Measurements from ENCODE around the gene ZDHHC18.

Gene ZDHHC18

GRCh38 chr1:26826261-26827105 is at the start of gene ZDHHC18:
Gene ZDHHC18, plus strand, starts transcription at chr1:26826688. Its CDS starts 117 bp downstream, at chr1:26826805.
- DNase-seq (ENCODE audit: low read depth in 3 of 3): peak; percentile 34 to 71 (median 49)

DNA sequence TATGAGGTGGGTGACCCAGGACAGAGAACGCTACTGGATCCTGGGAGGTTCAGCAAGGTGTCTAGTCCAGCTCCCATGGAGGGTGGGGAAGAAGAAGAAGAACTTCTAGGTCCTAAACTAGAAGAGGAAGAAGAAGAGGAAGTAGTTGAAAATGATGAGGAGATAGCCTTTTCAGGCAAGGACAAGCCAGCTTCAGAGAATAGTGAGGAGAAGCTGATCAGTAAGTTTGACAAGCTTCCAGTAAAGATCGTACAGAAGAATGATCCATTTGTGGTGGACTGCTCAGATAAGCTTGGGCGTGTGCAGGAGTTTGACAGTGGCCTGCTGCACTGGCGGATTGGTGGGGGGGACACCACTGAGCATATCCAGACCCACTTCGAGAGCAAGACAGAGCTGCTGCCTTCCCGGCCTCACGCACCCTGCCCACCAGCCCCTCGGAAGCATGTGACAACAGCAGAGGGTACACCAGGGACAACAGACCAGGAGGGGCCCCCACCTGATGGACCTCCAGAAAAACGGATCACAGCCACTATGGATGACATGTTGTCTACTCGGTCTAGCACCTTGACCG is 47.3 kb upstream of the ZDHHC18 start:
- no peak for DNase-seq (ENCODE audit: low read depth in 3 of 3)

DNA sequence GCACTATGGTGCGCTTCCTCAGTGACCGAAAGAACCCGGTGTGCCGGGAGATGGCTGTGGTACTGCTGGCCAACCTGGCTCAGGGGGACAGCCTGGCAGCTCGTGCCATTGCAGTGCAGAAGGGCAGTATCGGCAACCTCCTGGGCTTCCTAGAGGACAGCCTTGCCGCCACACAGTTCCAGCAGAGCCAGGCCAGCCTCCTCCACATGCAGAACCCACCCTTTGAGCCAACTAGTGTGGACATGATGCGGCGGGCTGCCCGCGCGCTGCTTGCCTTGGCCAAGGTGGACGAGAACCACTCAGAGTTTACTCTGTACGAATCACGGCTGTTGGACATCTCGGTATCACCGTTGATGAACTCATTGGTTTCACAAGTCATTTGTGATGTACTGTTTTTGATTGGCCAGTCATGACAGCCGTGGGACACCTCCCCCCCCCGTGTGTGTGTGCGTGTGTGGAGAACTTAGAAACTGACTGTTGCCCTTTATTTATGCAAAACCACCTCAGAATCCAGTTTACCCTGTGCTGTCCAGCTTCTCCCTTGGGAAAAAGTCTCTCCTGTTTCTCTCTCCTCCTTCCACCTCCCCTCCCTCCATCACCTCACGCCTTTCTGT is 46.0 kb upstream of the ZDHHC18 start:
- no peak for DNase-seq (ENCODE audit: low read depth in 3 of 3)

DNA sequence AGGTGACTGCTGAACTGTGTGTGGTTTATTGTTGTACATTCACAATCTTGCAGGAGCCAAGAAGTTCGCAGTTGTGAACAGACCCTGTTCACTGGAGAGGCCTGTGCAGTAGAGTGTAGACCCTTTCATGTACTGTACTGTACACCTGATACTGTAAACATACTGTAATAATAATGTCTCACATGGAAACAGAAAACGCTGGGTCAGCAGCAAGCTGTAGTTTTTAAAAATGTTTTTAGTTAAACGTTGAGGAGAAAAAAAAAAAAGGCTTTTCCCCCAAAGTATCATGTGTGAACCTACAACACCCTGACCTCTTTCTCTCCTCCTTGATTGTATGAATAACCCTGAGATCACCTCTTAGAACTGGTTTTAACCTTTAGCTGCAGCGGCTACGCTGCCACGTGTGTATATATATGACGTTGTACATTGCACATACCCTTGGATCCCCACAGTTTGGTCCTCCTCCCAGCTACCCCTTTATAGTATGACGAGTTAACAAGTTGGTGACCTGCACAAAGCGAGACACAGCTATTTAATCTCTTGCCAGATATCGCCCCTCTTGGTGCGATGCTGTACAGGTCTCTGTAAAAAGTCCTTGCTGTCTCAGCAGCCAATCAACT is 45.2 kb upstream of the ZDHHC18 start:
- no peak for DNase-seq (ENCODE audit: low read depth in 3 of 3)

GRCh38 chr1:26782521-26783212 is 43.8 kb upstream of the ZDHHC18 start:
- no peak for DNase-seq (ENCODE audit: low read depth in 3 of 3)

- no peak for DNase-seq (ENCODE audit: low read depth in 3 of 3)
Measured at GRCh38 chr1:26783646-26784022, 42.9 kb upstream of the ZDHHC18 start.

- no peak for DNase-seq (ENCODE audit: low read depth in 3 of 3)
Measured at GRCh38 chr1:26784023-26784871, 42.2 kb upstream of the ZDHHC18 start.

DNA sequence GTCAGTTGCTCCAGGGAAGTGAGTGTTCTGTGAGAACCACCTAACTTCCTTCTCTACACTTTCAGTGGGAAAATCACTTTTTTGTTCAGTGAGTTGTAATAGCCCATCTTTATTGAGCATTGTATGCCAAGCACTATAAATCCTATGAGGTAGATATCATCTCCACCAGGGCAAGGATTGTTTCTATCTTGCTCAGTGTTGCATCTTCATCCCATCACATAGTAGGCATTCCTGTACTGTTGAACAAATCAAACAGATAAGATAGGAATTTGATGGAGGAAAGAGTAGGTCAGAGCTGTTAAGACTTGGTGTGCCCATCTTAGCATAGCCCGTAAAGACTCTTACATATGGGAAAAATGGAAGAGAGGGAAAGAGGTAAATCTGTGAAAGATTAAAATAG is 41.6 kb upstream of the ZDHHC18 start:
- no peak for DNase-seq (ENCODE audit: low read depth in 3 of 3)

- DNase-seq (ENCODE audit: low read depth in 3 of 3): no peak
Measured at GRCh38 chr1:26785611-26786436, 40.7 kb upstream of the ZDHHC18 start.

DNA sequence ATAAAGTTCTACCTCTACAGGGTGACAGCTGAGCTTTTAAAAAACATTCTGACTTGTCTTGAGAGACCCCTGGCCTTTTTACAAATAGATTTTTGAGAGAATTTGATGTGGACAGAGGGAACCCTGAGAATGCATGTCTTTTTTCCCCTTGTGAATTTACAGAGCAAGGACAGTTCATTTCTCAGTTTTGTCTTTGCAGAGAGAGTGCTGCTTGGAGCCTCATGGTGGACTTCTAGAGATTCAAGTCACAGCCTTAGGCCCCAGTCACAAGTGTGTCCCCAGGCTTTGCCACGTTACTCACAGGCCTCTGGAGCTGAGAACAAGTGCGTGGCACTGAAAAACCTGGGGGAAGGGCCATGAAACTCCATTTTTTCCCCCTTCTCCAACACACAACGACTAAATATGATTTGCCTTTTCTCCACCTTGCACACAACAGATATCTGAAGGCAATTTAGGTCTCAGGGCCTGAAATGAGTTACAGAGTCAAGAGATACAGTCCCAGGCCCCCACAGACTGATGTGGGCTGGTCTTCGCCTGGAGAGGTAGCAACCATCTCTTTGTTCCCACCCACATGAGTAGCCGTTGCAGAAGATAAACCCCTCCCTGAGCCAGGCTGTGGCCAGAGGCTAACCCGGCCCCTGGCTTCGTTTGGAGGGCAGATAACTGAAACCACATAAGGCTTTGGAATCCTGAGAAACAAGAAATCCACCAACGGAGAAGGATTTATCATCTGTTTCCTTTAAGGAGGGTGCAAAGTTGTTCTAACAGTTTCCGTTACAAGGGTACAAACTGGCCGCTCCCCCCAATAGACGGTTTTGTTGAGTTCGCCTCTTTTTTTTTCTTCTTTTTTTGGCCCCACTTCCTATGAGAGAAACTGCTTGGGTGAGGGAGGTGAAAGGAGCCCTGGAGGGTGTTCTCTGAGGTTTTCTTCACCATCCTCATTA is 39.8 kb upstream of the ZDHHC18 start:
- no peak for DNase-seq (ENCODE audit: low read depth in 3 of 3)

DNA sequence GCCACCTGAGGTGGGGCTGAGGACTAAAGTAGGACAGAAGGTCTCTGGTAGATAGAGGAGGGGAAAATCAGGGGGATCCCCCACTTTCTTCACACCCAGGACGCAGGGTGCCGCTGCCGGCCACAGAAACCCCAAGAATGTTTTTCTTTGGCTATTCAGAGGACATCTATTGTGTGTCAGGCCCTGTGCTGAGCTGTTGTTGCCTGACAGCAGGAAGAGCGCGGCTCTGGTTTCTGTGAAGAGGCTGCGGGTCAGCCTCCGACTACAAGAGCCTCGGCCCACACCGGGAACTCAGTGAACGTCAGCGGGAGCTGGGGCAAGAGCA is 39.1 kb upstream of the ZDHHC18 start:
- DNase-seq (ENCODE audit: low read depth in 3 of 3): peak in 1 of 3 experiments; percentile 44

DNA sequence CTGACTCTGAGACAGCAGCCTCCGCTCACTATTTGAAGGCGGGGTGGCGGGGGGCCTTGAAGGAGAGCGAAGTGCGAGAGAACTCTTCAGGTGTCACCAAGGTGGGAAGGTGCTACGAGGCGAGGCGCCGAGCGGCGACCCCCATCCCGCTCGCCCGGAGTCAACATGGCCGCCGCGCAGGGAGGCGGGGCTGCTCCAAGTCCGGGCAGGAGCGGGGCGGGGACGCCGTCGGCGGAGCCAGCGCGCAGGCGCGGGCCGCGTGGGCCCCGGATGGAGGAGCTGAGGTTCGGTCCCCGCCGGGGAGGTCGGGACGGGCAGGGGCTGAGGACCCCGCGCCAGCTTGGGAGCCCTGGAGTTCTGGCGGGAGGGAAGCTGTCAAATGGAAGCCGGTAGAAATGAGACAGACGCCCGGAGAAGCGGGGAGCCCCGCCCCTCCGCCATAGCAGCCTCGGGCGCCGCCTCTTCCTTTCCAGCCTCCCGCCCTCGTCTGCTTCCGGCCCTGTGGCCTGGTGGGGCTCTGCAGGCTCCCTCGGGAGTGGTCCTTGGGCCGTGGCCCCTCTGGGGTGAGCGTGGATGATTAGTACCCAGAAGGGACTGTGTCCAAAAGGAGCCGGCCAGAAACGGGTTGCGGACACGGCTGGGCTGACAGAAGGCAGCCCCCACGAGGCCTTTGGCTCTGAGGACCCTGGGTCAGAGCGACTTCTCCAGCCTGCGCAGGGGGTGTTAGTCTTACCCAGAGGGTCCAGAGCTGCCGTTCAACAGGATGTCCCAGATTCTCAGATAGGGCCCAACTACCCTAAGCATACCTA is 38.6 kb upstream of the ZDHHC18 start, which contains the start of gene PIGV:
Gene PIGV, plus strand, starts transcription at position 245 of the 809 bp plus-strand sequence. CDS start 2,866 bp downstream, outside the sequence.
- DNase-seq (ENCODE audit: low read depth in 3 of 3): peak; percentile 78 to 89 (median 80)

DNA sequence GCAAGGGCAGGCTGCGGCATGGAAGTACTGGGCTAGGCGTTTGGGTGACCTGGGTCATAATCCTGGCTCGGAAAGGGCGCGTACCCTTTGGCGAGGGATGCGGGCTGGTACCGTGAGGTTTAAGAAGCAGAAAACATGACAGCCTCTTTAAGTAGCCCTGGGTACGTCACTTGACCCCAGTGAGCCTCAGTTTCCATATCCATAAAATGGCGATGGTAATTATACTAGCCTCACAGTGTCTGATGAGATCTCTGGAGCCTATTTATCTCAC is 38.0 kb upstream of the ZDHHC18 start:
- no peak for DNase-seq (ENCODE audit: low read depth in 3 of 3)

GRCh38 chr1:26788836-26789611 is 37.5 kb upstream of the ZDHHC18 start:
- peak; percentile 71 to 86 (median 74) for DNase-seq (ENCODE audit: low read depth in 3 of 3)

DNA sequence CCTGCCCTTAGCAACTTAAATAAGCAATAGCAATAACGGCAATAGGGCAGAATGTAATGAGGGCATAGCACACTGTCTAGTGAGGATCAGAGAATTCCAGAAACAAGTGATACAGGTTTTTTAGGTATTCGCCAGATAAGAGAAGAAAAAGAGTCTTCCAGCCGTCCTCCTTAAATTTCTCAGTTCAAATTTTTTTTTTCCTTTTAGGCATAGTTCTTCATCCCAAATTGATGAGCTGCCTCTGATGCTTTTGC is 36.9 kb upstream of the ZDHHC18 start:
- no peak for DNase-seq (ENCODE audit: low read depth in 3 of 3)

DNA sequence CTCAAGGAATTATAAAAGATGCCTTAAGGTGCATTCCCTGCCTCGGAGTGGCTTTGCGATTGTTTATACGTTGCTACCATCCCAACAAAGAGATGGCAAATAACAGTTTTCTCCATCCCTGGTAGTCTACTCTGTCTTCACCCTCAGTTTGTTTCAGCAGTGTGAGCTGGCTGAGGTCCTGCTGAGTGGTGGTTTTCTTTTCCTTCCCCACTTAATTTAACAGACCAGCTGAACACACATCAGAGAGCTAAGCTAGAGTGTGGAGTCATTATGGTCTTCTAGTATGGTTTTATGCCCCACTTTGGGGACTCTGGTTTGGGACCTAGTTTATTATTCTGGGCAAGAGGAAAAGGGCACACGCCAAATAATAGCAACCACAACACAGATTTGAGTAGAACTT is 36.6 kb upstream of the ZDHHC18 start:
- no peak for DNase-seq (ENCODE audit: low read depth in 3 of 3)

DNA sequence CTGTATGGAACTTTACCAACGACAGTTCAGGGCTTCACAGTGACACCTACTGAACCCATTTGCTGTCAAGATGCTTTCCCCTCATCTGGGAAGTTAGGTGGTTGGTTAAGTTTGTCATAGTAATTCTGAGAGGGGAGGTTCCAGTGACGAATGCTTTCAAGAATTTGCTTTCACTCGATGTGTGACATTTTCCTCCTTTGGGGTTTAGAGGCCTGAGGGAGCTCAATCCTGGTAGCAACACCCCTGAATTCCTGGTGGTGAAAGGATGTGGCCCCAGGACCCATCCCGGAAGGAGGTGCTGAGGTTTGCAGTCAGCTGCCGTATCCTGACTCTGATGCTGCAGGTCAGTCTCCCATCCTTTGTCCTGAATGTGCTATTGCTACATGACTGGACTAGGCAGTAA is 35.9 kb upstream of the ZDHHC18 start:
- DNase-seq (ENCODE audit: low read depth in 3 of 3): no peak

- DNase-seq (ENCODE audit: low read depth in 3 of 3): no peak
Measured at GRCh38 chr1:26791148-26791547, 35.3 kb upstream of the ZDHHC18 start.
